ENCODE measurements around the gene WDR43. TPM values are rescaled to one million over a fixed set of nuclear protein-coding genes. Genes with fewer than 3 reads are reported as not detected.

The WDR43 gene
- total and polyA plus RNA-seq, 9 of the 15 experiments (the other 6 are each of a cell fraction or from before 2014, with no cell fraction given) = 34.6 to 197 (median 105) TPM

GRCh38 chr2:28894470-28895188, at the start of gene WDR43 (continued):
- peak; percentile 23; the same call in 1 of the 2 replicates for TF ChIP-seq GMEB1 (CRISPR knock-in tag; IDR thresholded peaks at IDR 0.05)
- no peak for TF ChIP-seq MCM2 (IDR thresholded peaks at IDR 0.05; ENCODE audit: low read depth)
- TF ChIP-seq FOXA3 (CRISPR knock-in tag; conservative IDR thresholded peaks at IDR 0.05 in 1 of 2, IDR thresholded peaks at IDR 0.05 in 1 of 2) = no peak; a peak in 1 of 4 replicates
- TF ChIP-seq MNT (conservative IDR thresholded peaks at IDR 0.05) = peak; percentile 98
- no peak for TF ChIP-seq KLF13 (tag; IDR thresholded peaks at IDR 0.05; ENCODE audit: borderline replicate concordance, low read depth)
- TF ChIP-seq KLF16 (IDR thresholded peaks at IDR 0.05) = peak; percentile 84
- peak; percentile 61; the same call in 1 of the 2 replicates for TF ChIP-seq E2F1 (CRISPR knock-in tag; IDR thresholded peaks at IDR 0.05)
- TF ChIP-seq CEBPG (CRISPR knock-in tag; IDR thresholded peaks at IDR 0.05) = no peak
- TF ChIP-seq CEBPG (tag; conservative IDR thresholded peaks at IDR 0.05 in 1 of 2, IDR thresholded peaks at IDR 0.05 in 1 of 2) = no peak
- no peak for TF ChIP-seq FOXJ3 (CRISPR knock-in tag; IDR thresholded peaks at IDR 0.05)
- TF ChIP-seq CAMTA2 (CRISPR knock-in tag; conservative IDR thresholded peaks at IDR 0.05) = no peak
- no peak for TF ChIP-seq ZNF24 (IDR thresholded peaks at IDR 0.05)
- no peak for TF ChIP-seq ZFPM2 (CRISPR knock-in tag; IDR thresholded peaks at IDR 0.05)
- TF ChIP-seq ZNF133 (CRISPR knock-in tag; IDR thresholded peaks at IDR 0.05) = no peak
- peak; percentile 88 for TF ChIP-seq POU5F1 (IDR thresholded peaks at IDR 0.05; ENCODE audit: borderline replicate concordance, low read depth, low read length, partially characterized antibody)
- TF ChIP-seq ZNF695 (CRISPR knock-in tag; IDR thresholded peaks at IDR 0.05) = no peak
- no peak for TF ChIP-seq SNRNP70 (optimal IDR thresholded peaks at IDR 0.05; ENCODE audit: low read depth, low read length)
- no peak for TF ChIP-seq HNRNPH1 (optimal IDR thresholded peaks at IDR 0.05; ENCODE audit: low read depth, low read length)
- no peak for TF ChIP-seq PURB (CRISPR knock-in tag; IDR thresholded peaks at IDR 0.05; ENCODE audit: low read depth)
- TF ChIP-seq ZNF639 (CRISPR knock-in tag; conservative IDR thresholded peaks at IDR 0.05 in 1 of 2, IDR thresholded peaks at IDR 0.05 in 1 of 2) = no peak
- TF ChIP-seq ZNF717 (CRISPR knock-in tag; IDR thresholded peaks at IDR 0.05) = no peak
- TF ChIP-seq CCNT2 (IDR thresholded peaks at IDR 0.05; ENCODE audit: borderline replicate concordance, extremely low read depth, insufficient read length, low read depth, low read length) = peak; percentile 70
- no peak for TF ChIP-seq COPS2 (conservative IDR thresholded peaks at IDR 0.05)
